VCaP (cell line): ENCODE results near the gene ARSB.

ENCODE experiments used
- H3K27ac ChIP-seq: fragments of 450-650 bp; 2 replicates; pipeline ENCODE4 v1.5.1; 2017
- CTCF ChIP-seq: fragments of 450-650 bp; conservative IDR thresholded peaks from 2 replicates; pipeline ENCODE4 v1.5.1; 2017; ENCODE audit warnings: mild to moderate bottlenecking, moderate library complexity

The ARSB gene

GRCh38 chr5:78730300-78731094 is 254.6 kb downstream of the ARSB start:
- TF ChIP-seq CTCF: no peak
- H3K27ac ChIP-seq: no peak overlapping the region

- TF ChIP-seq CTCF: no peak
- H3K27ac ChIP-seq: no peak overlapping the region
Measured at GRCh38 chr5:78727786-78728761, 257.0 kb downstream of the ARSB start.
